BLaER1 treated with 17β-estradiol and CSF1 and Interleukin-3, amounts not matched to agents 10 nM and 100 nM (cell line): ENCODE data around the gene ATP12A.
A peak's percentile ranks its signal among the peaks of the same experiment; 100 is the strongest.

Experiments
- H3K27ac ChIP-seq, 11 experiments: shearing (Covaris generic); formaldehyde crosslinking; 2 replicates each; pipeline ENCODE4 v1.8.1; 2022
- H3K27me3 ChIP-seq, 11 experiments: shearing (Covaris generic); formaldehyde crosslinking; 2 replicates each; pipeline ENCODE4 v1.8.1; 2022
- H3K36me3 ChIP-seq, 11 experiments: shearing (Covaris generic); formaldehyde crosslinking; 2 replicates each; pipeline ENCODE4 v1.8.1; 2022
- H3K4me1 ChIP-seq, 10 experiments: shearing (Covaris generic); formaldehyde crosslinking; 2 replicates each; pipeline ENCODE4 v1.8.1; 2022
- H3K4me2 ChIP-seq, 11 experiments: shearing (Covaris generic); formaldehyde crosslinking; 2 replicates each; pipeline ENCODE4 v1.8.1; 2022
- H3K4me3 ChIP-seq, 10 experiments: shearing (Covaris generic); formaldehyde crosslinking; 2 replicates each; pipeline ENCODE4 v1.8.1; 2022
- H3K9ac ChIP-seq, 11 experiments: shearing (Covaris generic); formaldehyde crosslinking; 2 replicates each; pipeline ENCODE4 v1.8.1; 2022
- H3K9me3 ChIP-seq, 11 experiments: shearing (Covaris generic); formaldehyde crosslinking; replicated peaks in 1 of 11; 2 replicates each; pipeline ENCODE4 v1.8.1; 2022
- H4K20me1 ChIP-seq, 11 experiments: shearing (Covaris generic); formaldehyde crosslinking; 2 replicates each; pipeline ENCODE4 v1.8.1; 2022
- Cebpa-rat ChIP-seq, 11 experiments: shearing (Covaris generic); IDR thresholded peaks; 2 replicates each; pipeline ENCODE4 v1.8.1; 2022

ATP12A gene

GRCh38 chr13:24682353-24682752 is 2.1 kb downstream of the ATP12A start:
- no peaks in the 10 kb centered on the region for H3K9me3 ChIP-seq
- H3K4me1 ChIP-seq, result peaks cover 25 to 51% (median 45%) of the 10 kb centered on the region in 10 experiments
- H3K27ac ChIP-seq, result no peak overlapping the region
- no peaks in the 10 kb centered on the region for H3K36me3 ChIP-seq
- H3K9ac ChIP-seq, result no peak overlapping the region
- no peak overlapping the region for H3K4me3 ChIP-seq
- H4K20me1 ChIP-seq, result peaks cover 0 to 65% (median 44%) of the 10 kb centered on the region in 11 experiments; a peak in 18 of 22 replicates
- TF ChIP-seq Cebpa-rat (IDR thresholded peaks at IDR 0.05), result no peak
- H3K27me3 ChIP-seq, result peaks cover 76 to 91% (median 87%) of the 10 kb centered on the region in 11 experiments
- no peak overlapping the region for H3K4me2 ChIP-seq

GRCh38 chr13:24683351-24683750 is 3.1 kb downstream of the ATP12A start:
- TF ChIP-seq Cebpa-rat (IDR thresholded peaks at IDR 0.05), result no peak
- no peak overlapping the region for H3K27ac ChIP-seq
- H3K9ac ChIP-seq, result no peak overlapping the region
- peaks cover 69 to 91% (median 87%) of the 10 kb centered on the region in 11 experiments for H3K27me3 ChIP-seq
- no peaks in the 10 kb centered on the region for H3K9me3 ChIP-seq
- H4K20me1 ChIP-seq, result peaks cover 0 to 66% (median 46%) of the 10 kb centered on the region in 11 experiments; a peak in 18 of 22 replicates
- no peaks in the 10 kb centered on the region for H3K36me3 ChIP-seq
- peaks cover 25 to 51% (median 45%) of the 10 kb centered on the region in 10 experiments for H3K4me1 ChIP-seq
- H3K4me2 ChIP-seq, result peak overlapping the region in 8 of 11 experiments; percentile 72 to 95 (median 83); a peak in 9 of 22 replicates
- H3K4me3 ChIP-seq, result no peak overlapping the region

GRCh38 chr13:24683838-24684599 is 3.8 kb downstream of the ATP12A start:
- peak overlapping the region in 3 of 10 experiments; percentile 17 to 55 (median 25); a peak in 4 of 20 replicates for H3K4me3 ChIP-seq
- H4K20me1 ChIP-seq, result peaks cover 0 to 70% (median 46%) of the 10 kb centered on the region in 11 experiments; a peak in 18 of 22 replicates
- peaks cover 25 to 51% (median 45%) of the 10 kb centered on the region in 10 experiments for H3K4me1 ChIP-seq
- peaks cover 69 to 91% (median 87%) of the 10 kb centered on the region in 11 experiments for H3K27me3 ChIP-seq
- H3K9me3 ChIP-seq, result no peaks in the 10 kb centered on the region
- no peaks in the 10 kb centered on the region for H3K36me3 ChIP-seq
- H3K27ac ChIP-seq, result no peak overlapping the region
- peak overlapping the region; percentile 72 to 95 (median 83) for H3K4me2 ChIP-seq
- H3K9ac ChIP-seq, result peak overlapping the region in 2 of 11 experiments; percentile 26 to 46; a peak in 2 of 22 replicates
- TF ChIP-seq Cebpa-rat (IDR thresholded peaks at IDR 0.05), result no peak

GRCh38 chr13:24684600-24684998 is 4.4 kb downstream of the ATP12A start:
- Histone ChIP-seq H3K9ac (peak overlapping the region in 2 of 11 experiments; percentile 26 to 46; a peak in 2 of 22 replicates), H3K27me3 (peaks cover 69 to 91% (median 87%) of the 10 kb centered on the region in 11 experiments), H4K20me1 (peaks cover 0 to 70% (median 46%) of the 10 kb centered on the region in 11 experiments; a peak in 18 of 22 replicates), H3K4me2 (peak overlapping the region; percentile 72 to 95 (median 83)), H3K9me3 (no peaks in the 10 kb centered on the region), H3K27ac (no peak overlapping the region), H3K4me3 (peak overlapping the region in 4 of 10 experiments; percentile 17 to 55 (median 26); a peak in 4 of 20 replicates), H3K4me1 (peaks cover 25 to 51% (median 45%) of the 10 kb centered on the region in 10 experiments), H3K36me3 (no peaks in the 10 kb centered on the region)
- no peak for TF ChIP-seq Cebpa-rat (IDR thresholded peaks at IDR 0.05)

- TF ChIP-seq Cebpa-rat (IDR thresholded peaks at IDR 0.05), result no peak
- Histone ChIP-seq H4K20me1 (peaks cover 0 to 65% (median 48%) of the 10 kb centered on the region in 11 experiments; a peak in 18 of 22 replicates), H3K27ac (no peak overlapping the region), H3K27me3 (peaks cover 68 to 91% (median 87%) of the 10 kb centered on the region in 11 experiments), H3K4me3 (peak overlapping the region in 3 of 10 experiments; percentile 16 to 55 (median 26); a peak in 1 of 20 replicates), H3K4me1 (peaks cover 25 to 46% (median 40%) of the 10 kb centered on the region in 10 experiments), H3K36me3 (no peaks in the 10 kb centered on the region), H3K9ac (no peak overlapping the region), H3K9me3 (no peaks in the 10 kb centered on the region), H3K4me2 (peak overlapping the region; percentile 72 to 95 (median 83); a peak in 21 of 22 replicates)
Measured at GRCh38 chr13:24685314-24685713, 5.1 kb downstream of the ATP12A start.

GRCh38 chr13:24687611-24688010 is 7.4 kb downstream of the ATP12A start:
- H3K9me3 ChIP-seq, result no peaks in the 10 kb centered on the region
- H4K20me1 ChIP-seq, result peaks cover 0 to 57% (median 34%) of the 10 kb centered on the region in 11 experiments; a peak in 17 of 22 replicates

GRCh38 chr13:24688111-24688510 is 7.9 kb downstream of the ATP12A start:
- no peak overlapping the region for H3K4me2 ChIP-seq
- no peaks in the 10 kb centered on the region for H3K36me3 ChIP-seq
- H3K4me1 ChIP-seq, result peaks cover 19 to 30% (median 29%) of the 10 kb centered on the region in 10 experiments
- H3K9me3 ChIP-seq, result no peaks in the 10 kb centered on the region
- no peak overlapping the region for H3K27ac ChIP-seq
- H3K4me3 ChIP-seq, result no peak overlapping the region
- H3K9ac ChIP-seq, result no peak overlapping the region
- H4K20me1 ChIP-seq, result peaks cover 0 to 52% (median 29%) of the 10 kb centered on the region in 11 experiments; a peak in 17 of 22 replicates
- no peak for TF ChIP-seq Cebpa-rat (IDR thresholded peaks at IDR 0.05)
- H3K27me3 ChIP-seq, result peaks cover 44 to 89% (median 76%) of the 10 kb centered on the region in 11 experiments

More at GRCh38 chr13:24687611-24688010, 7.4 kb downstream of the ATP12A start:
- no peak overlapping the region for H3K9ac ChIP-seq
- TF ChIP-seq Cebpa-rat (IDR thresholded peaks at IDR 0.05), result 0 out of 22 replicates have a peak, but pooled peaks of 1 of the 11 experiments have one; percentile 25
- no peaks in the 10 kb centered on the region for H3K36me3 ChIP-seq
- H3K27ac ChIP-seq, result no peak overlapping the region
- H3K4me3 ChIP-seq, result no peak overlapping the region
- no peak overlapping the region for H3K4me2 ChIP-seq
- peaks cover 19 to 33% (median 29%) of the 10 kb centered on the region in 10 experiments for H3K4me1 ChIP-seq
- peaks cover 45 to 89% (median 77%) of the 10 kb centered on the region in 11 experiments for H3K27me3 ChIP-seq

- no peak overlapping the region for H3K27ac ChIP-seq
- peaks cover 42 to 90% (median 77%) of the 10 kb centered on the region in 11 experiments for H3K27me3 ChIP-seq
- H3K4me1 ChIP-seq, result peaks cover 19 to 22% (median 22%) of the 10 kb centered on the region in 10 experiments
- no peak overlapping the region for H3K4me3 ChIP-seq
- no peak overlapping the region for H3K9ac ChIP-seq
- H3K4me2 ChIP-seq, result no peak overlapping the region
- H4K20me1 ChIP-seq, result peaks cover 0 to 44% (median 24%) of the 10 kb centered on the region in 11 experiments; a peak in 17 of 22 replicates
- H3K9me3 ChIP-seq, result 0 out of 22 replicates have a peak, but pooled peaks cover 0 to 1% (median 0%) of the 10 kb centered on the region in 11 experiments
- no peak for TF ChIP-seq Cebpa-rat (IDR thresholded peaks at IDR 0.05)
- H3K36me3 ChIP-seq, result no peaks in the 10 kb centered on the region
Measured at GRCh38 chr13:24688950-24689349, 8.7 kb downstream of the ATP12A start.

GRCh38 chr13:24691381-24691780 is 11.2 kb downstream of the ATP12A start:
- no peak for TF ChIP-seq Cebpa-rat (IDR thresholded peaks at IDR 0.05)
- Histone ChIP-seq H3K27ac (no peak overlapping the region), H3K4me1 (no peaks in the 10 kb centered on the region), H3K9ac (no peak overlapping the region), H3K4me3 (no peak overlapping the region), H4K20me1 (peaks cover 0 to 27% (median 12%) of the 10 kb centered on the region in 11 experiments; a peak in 8 of 22 replicates), H3K36me3 (no peaks in the 10 kb centered on the region), H3K4me2 (no peak overlapping the region), H3K9me3 (0 out of 22 replicates have a peak, but pooled peaks cover 0 to 4% (median 0%) of the 10 kb centered on the region in 11 experiments), H3K27me3 (peaks cover 29 to 77% (median 65%) of the 10 kb centered on the region in 11 experiments)
